HG03571 (cell line): ENCODE measurements around the gene LRRIQ3.

Source experiments
- ATAC-seq: cut with Tn5 transposase; IDR thresholded peaks from one replicate; pipeline ENCODE4 v1.9.1; 2021; ENCODE audit not compliant: unreplicated experiment

The LRRIQ3 gene

DNA sequence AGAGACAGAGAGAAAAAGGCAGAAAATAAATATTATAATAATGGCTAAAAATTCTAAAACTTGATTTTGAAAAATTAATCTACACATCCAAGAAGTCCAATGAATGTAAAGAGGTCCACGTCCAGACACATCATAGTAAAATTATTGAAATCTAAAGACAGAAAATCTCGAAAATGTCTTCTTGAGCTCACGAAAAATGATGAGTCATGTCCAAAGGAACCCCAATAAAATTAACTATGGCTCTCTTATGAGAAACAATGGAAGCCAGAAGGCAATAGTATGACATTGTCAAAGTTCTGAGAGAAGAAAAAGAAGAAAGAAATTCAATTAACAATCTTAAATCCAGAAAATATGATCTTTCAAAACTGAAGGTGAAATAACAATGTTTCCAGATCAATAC lies 84.6 kb downstream of the LRRIQ3 start:
- ATAC-seq = no peak

DNA sequence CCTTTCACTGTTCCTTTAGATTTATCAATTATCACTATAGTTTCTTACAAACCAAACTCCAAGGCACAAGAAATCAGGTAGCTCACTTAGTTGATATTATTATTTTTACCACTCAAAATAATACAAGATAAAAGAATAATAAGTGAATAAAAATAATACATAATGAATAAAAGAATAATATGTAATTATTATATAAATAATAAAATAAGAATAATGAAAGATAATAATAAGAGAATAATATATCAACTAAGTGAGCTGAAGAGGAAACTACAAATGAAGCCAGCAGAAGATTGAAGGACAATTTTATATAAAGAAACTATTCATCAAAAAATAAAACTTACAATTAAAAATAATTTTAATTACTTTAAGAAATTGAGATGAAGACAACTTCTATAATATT lies 90.6 kb downstream of the LRRIQ3 start:
- no peak for ATAC-seq

DNA sequence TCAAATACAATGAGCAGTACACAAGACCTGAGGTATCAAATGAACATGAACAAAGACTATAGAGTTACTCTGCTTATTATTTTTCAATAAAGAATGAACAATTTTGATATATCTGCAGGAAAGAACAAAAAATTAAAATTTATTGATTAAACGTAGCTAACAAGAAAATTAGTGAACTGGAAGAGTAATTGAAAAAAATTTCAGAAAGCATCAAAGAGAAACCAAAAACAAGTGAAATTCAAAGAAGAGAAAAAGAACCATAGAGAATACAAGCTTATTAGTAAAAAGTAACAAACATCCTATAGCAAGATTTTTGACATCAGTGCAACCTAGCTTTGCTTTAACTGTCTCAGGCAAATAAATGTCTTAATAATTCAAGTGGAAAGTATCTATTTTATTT lies 106.6 kb downstream of the LRRIQ3 start:
- no peak for ATAC-seq

DNA sequence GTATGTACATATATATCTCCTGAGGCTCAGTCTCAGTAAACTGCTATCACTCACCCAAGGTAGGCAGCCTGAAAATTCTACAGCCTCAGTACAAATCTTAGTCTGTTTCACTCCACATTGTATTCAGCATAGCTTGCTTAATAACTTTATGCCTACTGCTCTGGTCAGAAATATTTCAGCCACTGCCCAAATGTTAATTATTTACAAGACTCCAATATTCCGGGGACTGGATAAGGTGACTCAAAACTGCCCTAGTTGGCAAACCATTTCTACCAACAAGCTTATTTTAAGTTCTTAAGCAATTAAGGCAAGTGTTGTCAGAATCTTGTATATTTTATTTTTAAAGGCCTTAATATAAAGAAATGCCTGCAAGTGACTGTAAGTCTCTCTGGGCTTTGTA lies 114.8 kb downstream of the LRRIQ3 start:
- ATAC-seq = no peak

DNA sequence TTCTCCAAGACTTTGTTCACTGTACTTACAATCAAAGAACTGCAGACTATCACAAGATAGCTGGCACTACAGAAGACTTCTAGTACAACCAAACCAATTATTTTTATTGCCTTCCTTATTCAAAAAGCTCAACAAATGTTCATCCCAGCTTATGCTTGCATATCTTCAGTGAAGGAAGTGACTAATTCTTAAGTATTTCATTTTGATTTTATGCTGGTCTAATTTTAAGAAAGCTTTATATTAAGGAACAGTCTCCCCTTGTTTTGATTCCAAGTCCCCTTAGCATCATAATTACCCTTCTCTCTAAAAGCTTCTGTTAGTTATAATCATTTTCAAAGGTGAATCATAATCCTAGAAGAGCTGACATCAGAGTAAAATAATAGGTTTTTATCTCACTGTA lies 132.9 kb downstream of the LRRIQ3 start:
- no peak for ATAC-seq

DNA sequence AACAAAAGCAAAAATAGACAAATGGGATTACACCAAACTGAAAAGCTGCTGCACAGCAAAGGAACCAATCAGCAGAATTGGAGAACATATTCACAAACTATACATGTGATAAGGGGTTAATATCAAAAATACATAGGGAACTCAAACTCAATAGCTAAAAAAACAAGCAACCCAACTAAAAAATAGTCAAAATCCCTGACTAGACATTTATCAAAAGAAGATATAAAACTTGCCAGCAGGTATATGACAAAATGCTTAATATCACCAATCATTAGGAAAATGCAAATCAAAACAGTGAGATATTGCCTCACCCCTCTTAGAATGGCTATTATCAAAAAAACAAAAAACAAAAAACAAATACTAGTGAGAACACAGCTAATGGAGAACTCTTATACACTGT lies 140.3 kb downstream of the LRRIQ3 start:
- ATAC-seq = no peak

DNA sequence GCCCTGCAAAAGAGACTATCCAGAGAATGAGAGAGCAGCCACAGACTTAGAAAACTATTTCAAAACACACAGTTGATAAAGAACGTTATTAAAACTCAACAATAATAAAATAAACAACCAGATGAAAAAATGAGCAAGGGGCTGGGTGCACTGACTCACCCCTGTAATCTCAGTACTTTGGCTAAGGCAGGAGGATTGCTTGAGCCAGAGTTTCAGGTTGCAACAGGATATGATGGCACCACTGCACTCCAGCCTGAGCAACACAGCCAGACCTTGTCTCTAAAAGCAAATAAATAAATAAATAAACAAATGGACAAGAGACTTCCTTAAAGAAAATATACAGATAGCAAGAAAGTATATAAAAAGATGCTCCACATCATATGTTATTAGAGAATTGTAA lies 144.6 kb downstream of the LRRIQ3 start:
- no peak for ATAC-seq

DNA sequence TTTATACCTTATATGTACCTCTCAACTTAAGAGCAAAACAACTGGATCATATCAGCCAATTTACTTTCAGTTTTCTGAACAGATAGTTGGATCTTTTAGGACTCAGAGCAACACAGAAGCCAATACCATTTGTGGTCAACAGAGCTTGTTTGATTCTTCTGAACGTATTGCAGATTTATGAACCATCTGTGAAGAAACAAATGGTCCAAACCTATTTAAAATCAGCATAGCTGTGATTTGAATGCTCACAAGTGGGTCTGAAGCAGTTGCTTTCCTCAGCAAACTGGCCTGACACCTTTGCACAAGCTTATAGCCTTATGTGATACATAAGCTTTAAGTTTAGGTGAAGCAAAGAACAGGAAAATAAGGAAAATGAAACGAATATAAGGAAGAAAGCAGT lies 147.6 kb downstream of the LRRIQ3 start:
- ATAC-seq = no peak

DNA sequence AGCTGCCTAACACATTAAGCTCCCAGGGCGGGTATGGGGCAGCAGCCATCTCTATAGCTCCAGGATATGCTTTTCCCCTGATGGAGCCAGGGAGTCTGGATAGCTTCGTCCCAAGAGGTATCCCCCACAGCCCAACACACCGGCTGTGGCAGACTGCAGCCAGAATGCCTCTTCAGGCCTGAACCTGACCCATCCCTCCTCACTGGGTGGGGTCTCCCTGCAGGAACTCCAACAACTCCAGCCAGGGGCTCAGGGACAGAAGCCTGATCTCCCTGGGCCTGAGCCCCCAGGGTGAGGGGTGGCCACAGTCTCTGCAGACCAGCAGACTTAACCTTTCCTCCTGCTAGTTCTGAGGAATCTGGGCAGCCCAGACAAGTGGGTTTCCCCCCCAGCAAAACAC lies 159.9 kb downstream of the LRRIQ3 start:
- no peak for ATAC-seq

DNA sequence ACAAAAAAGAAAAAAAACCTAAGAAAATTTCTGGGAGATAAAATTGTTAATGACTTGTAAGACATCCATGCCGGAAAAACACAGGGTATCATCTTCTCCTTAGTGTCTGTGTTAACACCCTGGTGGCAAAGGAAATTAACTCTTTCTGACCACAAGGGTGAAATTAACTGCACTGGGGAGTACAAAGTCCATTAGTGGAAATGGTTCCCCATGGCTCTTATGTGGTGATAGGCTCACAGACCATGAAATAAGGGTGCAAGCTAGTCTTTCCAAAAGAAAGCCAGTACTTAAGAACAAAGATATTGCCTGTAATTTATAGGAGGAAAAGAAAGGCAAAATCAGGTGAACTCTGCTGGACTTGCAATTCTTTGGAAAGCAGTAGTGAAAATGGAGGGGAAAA lies 185.4 kb downstream of the LRRIQ3 start:
- no peak for ATAC-seq

DNA sequence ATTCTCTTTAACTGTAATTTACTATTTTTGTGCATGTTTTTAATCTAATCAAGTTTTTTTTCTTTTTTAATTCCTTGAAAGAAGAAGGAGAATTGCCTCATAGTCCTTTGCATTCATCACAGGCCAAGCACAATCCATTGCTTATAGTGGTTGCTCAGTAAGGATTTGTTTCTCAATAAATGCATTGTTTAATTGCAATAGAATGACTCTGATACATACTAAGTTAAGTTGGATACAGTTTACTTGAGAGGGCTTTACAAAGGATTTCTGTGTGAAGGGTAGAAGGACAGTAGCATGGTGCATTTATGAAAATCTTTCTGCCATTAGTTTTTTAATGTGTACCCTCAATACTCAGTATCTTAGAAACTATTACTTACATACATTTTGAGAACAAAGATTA lies 186.2 kb downstream of the LRRIQ3 start:
- no peak for ATAC-seq

DNA sequence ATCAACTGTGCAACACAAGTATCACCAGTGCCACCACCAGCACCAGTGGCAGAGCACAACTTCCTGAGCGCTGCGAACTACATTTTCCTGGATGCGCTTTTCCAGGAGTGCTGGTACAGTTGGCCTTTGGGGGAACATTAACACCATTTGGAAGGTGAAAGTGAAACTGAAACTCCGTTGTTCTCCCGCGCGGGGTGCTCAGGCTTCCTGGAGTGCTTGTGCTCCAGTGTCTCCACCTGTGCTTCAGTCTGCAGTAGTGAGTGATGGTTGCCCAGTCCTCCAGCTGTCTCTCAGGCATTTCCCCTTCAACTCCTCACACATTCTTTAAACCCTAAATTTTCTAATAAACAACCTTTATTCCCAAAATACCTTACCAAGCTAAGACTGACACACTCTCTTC lies 187.8 kb downstream of the LRRIQ3 start:
- ATAC-seq = no peak

DNA sequence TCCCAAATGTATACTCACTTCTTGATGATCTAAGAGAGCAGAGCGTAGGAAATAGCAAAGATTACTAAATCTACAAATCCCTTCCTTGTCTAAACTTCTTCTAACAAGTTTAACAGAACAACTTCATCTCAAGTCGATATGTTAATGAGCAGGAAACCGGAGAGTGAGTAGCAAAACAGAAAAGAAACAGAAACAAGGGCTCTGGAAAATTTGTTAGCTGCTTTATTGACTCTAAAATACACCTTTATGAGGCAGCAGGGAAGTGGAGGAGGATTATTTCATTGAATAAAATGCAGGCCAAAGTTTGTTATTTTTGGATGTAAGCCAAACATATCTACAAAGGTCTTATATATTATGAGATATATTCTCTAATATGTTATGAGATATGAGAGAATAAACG lies 192.4 kb downstream of the LRRIQ3 start:
- no peak for ATAC-seq

DNA sequence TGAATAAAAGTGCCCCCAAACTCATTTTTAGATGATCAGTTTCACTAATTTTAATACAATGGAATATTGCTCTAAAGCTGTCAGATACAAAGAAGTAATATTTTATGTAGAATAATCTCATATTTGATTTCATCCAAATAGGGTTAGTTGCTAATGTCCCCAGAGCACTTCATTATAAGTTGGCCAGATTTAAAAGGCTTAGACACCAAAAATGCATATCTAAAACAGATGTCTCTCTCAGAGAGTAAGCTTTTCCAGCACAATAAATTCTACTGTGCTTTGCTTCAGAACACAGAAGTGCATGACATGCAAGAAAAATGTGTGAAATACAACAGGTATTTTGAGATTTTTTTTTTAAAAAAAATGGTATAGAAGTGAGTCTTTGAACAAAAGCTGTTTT lies 194.2 kb downstream of the LRRIQ3 start:
- ATAC-seq = no peak

DNA sequence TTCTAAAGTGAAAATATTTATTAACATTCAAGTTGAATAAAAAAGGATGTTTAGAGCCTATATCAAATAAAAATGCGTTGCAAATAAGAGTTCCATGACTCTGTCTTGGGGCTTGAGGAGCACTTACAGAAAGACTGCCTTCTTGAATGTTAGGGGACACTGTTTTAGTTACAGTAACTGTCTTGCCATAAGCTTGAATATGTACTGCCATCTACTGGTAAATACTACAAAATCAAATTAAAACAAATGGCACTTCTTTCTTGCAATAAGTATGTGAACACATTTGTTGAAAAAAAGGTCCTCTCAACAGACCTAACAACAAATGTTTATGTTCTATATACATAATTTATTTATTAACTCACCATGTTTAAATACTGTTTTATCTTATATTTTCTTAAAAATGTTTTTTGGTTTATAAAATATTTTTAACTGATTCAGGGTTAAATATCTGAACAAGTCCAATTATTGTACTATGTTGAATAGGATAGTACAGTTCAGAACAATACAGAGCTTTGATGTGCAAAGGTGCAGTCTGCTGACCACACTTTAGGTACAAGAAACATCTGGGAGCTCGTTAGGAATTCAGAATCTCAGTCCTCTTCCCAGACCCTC lies 199.5 kb downstream of the LRRIQ3 start:
- no peak for ATAC-seq

DNA sequence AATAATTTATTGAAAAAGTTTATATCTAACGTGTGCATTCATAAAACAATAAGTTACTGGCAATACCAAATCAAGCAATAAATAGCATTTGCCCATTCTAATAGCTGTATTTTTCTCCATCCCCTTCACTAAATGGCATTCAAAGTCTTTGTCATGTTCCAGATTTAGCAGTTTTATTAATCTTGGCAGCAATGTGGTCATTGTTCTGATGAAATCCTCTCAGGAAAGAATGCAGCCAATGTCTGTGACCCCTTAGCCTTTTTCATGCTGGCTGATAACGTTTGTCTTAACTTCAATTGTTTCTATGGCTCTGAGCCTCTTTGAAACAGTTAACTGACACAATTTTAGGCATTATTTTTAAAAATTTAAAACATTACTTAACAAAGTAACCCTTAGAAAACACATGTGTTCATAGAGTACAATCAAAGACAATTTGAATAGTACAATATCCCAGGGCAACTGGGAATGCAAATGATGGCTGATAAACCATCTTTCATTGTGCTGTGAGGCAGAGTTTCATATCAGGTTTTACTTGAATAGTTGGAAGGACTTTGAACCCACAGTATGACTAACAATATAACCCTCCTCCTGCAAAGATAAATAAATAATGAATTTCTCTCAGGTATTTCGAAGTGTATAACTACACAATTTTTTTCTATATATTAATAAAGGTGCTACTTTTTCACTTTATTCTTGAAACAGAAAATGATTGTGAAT lies 217.5 kb downstream of the LRRIQ3 start:
- no peak for ATAC-seq

DNA sequence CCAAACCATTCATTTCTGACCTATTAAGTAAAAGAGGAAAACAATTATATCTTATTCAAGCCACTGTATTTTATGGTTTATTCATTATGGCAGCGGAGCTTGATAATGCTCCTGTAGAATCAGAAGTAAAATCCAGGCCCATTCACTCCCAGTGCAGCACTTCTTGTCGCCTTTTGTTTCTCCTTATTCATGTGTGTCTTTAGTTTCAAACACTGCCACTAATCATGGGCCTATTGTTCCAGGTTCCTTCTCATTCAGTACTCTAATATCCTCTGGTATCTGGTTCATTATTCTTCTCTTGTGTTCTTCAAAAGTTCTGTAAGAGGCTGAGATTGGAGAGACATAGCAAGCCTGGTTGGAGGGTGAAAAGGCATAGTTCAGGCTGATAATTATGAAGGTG lies 218.3 kb downstream of the LRRIQ3 start:
- no peak for ATAC-seq

DNA sequence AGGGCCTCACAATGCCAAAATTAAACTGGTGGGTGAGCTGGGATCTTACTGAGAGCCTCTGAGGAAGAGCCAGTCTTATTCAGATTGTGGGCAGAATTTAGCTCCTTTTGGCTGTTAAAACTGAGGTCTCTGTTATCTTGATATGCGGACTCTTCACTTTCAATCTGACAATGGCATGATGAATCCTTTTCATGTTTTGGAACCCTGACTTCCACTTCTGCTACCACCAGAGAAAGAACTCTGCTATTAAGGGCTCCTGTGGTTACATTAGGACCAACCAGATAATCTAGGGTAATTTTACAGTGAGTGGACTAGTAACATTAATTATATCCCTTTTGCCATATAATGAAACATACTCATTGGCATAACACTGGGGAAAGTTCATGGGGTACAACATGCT lies 219.0 kb downstream of the LRRIQ3 start:
- ATAC-seq = no peak
